Cerebellar nuclear complex (tissue), 1 donor: ENCODE measurements around the gene FKBP2.

Experiments used
- DNase-seq, 2 experiments: peaks; one replicate each; lab custom pipeline; 2025; lab: John Stamatoyannopoulos, UW

FKBP2 gene

DNA sequence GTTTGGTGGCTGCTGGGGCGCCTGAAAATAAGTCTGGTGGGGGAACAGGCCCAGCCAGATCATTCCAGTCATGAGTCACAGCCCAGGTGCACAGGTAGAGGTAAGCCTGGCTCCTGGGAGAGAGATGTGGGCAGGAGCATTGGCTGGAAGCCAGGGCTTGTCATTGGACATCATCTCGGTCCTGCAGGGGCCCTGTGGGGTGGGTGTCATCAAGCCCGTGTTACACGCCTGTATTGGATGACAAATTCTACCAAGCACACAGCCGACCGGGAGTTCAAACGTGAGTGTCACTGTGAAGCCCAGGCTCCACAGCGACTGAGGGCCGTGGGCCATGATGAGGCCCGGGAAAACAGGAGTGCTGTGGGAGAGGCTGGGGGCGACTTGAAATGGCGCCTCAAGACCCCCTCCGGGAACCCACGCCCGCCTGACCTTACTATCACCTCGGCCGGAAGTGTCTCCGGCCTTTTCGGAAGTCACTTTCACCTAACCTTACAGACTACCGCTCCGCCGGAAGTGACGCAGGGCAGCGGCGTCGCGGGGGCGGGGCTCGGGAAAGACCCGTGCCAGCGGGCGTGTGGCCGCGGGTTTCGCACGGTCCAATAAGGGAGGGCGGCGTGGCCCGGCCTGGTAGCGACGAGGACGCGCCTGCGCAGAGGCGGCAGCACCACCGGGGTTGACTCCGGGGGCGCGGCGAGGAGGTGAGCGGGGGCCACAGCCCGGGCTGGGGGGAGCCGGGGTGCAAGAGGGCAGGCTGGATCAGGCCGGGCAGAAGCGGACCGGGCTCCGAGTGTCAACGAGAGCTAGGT is at the start of gene FKBP2:
Gene FKBP2, plus strand, starts transcription at position 661 of the 806 bp plus-strand sequence. CDS start 1,293 bp downstream, outside the sequence.
- peak; percentile 87 to 92 for DNase-seq

GRCh38 chr11:64192434-64192833 is 48.5 kb upstream of the FKBP2 start:
- DNase-seq, result no peak

GRCh38 chr11:64196626-64197025 is 44.3 kb upstream of the FKBP2 start:
- DNase-seq, result no peak

- no peak for DNase-seq
Measured at GRCh38 chr11:64198511-64198910, 42.4 kb upstream of the FKBP2 start.

- no peak for DNase-seq
Measured at GRCh38 chr11:64201543-64201942, 39.4 kb upstream of the FKBP2 start.

GRCh38 chr11:64202992-64203391 is 37.9 kb upstream of the FKBP2 start:
- no peak for DNase-seq

- DNase-seq, result no peak
Measured at GRCh38 chr11:64203421-64204079, 37.3 kb upstream of the FKBP2 start.

DNA sequence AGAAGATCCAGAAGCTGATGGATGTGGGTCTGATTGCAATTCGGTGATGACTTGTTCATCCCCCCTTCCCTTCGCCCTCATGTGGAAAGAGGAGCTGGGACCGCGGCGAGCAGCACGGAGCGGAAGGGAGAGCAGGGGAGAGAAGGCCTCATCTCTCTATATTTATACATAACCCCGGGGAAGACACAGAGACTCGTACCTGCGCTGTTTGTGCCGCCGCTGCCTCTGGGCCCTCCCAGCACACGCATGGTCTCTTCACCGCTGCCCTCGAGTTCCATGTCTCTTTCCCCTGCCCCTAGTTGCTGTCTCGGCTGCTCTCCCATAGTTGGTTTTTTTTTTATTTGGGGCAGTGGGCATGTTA is 36.8 kb upstream of the FKBP2 start:
- DNase-seq, result no peak

DNA sequence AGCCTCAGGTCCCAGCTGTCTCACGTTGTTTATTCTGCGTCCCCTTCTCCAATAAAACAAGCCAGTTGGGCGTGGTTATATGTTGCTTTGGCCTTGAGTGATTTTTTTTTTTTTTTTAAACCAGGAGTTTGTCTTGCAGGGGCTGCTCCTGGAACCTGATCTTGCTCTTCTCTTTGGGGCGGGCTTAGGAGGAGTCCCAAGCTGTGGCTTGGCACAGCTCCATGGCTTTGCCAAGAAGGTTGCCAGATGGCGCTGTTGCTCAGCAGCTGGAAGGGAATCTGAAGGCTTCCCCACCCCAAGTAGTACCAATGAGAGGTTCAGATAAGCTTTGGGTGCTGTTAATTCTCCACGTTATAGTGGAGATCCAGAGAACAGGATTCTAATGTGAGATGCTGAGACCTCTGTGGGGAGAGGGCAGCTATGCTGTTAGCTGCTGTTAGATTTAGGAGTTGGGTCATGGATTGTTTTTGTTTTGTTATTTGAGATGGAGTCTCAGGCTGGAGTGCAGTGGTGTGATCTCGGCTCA is 36.4 kb upstream of the FKBP2 start:
- DNase-seq, result peak in 1 of 2 experiments; percentile 36

GRCh38 chr11:64206457-64207255 is 34.2 kb upstream of the FKBP2 start, which contains the start of gene FERMT3:
FERMT3 (plus strand) TSS chr11:64206721; CDS start chr11:64207365, 644 bp downstream.
- DNase-seq, result no peak

DNA sequence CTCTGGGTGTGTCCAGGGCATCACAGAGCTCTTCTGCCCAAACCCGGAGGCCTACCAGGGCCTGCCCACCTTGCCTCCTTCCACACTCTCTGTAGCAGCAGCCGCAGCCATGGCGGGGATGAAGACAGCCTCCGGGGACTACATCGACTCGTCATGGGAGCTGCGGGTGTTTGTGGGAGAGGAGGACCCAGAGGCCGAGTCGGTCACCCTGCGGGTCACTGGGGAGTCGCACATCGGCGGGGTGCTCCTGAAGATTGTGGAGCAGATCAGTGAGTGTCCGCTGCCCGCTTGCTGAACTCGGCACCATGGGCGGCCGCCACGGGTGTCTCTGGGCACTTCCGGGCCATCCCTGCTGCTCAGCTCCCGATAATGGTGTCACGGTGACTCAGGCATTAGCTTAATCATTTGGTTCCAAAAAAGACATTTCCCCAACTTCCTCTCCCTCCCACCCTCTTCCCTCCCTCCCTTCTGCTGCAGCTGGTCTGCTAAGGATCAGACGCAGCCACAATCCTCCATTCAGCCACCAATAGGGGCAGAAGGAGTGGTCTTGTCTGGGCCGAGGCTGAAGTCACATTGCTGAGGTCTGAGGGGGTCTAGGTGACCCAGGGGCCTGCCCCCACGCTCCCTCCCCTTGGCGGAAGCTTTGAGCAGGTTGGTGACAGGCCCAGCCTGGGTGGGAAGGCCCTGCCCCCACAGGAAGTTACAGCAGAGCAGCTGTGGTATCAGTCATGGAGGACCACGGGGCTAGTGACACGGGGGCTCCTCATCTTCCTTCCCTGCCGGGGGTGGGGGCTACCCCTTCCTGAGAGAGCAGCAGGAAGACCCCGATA is 33.4 kb upstream of the FKBP2 start:
- DNase-seq, result no peak

DNA sequence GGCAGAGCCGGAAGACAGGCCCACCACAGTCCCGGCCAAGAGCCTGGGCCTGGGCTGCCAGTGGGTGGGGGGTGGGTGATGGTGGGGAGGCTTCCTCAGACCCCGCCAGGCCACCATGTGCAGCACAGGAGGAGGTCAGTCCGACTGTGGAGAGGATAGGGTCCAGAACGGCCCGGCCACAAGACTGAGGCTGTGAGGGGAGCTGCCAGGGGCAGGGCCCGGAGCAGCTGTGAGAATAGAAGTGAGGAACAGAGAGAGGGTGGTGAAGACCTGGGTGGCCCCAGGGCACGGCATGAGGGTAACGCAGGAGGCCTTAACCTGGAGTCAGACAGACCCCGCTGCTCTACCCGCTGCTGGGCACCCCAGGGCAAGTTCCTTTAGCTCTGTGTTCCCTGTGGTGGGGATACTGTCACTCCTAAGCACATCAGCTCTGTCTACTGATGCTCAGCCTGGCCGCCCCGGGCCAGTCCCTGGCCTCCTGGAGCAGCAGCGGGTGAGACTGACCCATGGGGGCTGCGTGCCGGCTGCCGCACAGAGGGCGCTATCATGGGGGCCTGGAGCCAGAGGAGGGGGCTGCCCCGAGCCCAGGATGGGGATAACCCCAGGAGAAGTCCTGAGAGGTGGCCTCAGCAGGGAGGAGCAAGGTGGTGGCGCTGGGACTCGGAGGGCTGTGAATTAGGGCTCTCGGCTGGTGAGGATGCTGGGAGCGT is 32.7 kb upstream of the FKBP2 start:
- DNase-seq, result no peak

GRCh38 chr11:64208796-64209562 is 31.9 kb upstream of the FKBP2 start:
- no peak for DNase-seq

- DNase-seq, result no peak
Measured at GRCh38 chr11:64209563-64209843, 31.4 kb upstream of the FKBP2 start.

DNA sequence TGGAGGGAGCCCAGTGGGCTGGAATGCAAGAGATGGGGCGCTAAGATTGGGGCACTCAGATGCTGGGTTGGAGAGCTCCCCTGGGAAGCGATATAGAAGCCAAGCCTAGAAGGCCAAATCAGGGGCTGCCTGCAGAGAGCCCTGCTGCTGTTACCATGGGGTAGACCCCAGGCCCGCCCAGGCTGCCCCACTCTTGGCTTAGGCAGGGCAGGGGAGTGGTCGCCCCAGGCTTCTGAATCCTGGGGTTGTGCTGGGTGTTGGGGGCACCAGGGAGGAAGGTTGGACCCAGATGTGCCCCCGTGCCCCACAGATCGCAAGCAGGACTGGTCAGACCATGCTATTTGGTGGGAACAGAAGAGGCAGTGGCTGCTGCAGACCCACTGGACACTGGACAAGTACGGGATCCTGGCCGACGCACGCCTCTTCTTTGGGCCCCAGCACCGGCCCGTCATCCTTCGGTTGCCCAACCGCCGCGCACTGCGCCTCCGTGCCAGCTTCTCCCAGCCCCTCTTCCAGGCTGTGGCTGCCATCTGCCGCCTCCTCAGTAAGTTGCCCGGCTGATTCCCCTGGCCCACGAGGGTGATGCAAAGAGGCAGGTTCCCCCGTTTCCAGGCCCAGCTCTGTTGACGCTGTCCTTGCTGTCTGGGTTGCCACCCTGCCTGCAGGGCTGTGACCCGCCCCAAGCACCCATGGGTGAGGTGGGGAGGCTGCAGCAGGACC is 30.4 kb upstream of the FKBP2 start:
- peak in 1 of 2 experiments; percentile 34 for DNase-seq

GRCh38 chr11:64211181-64211872 is 29.6 kb upstream of the FKBP2 start:
- no peak for DNase-seq

DNA sequence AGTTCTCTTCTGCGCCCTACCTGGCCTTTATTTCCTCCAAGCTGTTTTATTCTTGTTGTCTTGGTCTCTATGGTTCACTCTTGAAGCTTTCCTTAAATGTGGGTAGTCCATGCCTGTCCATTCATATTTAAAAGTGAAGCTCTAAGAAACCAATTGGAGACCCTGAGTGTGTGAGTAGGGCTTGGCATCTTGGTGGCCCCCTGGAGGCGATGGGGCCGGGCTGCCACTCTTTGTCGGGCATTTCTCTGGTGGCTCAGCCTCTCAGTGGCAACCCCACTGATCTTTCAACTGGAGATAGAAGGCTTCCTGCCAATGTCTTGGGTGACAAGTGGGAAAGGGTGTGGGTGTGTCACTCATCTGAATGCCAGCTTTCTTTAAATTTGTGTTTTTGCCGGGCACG is 24.0 kb upstream of the FKBP2 start:
- DNase-seq, result no peak

DNA sequence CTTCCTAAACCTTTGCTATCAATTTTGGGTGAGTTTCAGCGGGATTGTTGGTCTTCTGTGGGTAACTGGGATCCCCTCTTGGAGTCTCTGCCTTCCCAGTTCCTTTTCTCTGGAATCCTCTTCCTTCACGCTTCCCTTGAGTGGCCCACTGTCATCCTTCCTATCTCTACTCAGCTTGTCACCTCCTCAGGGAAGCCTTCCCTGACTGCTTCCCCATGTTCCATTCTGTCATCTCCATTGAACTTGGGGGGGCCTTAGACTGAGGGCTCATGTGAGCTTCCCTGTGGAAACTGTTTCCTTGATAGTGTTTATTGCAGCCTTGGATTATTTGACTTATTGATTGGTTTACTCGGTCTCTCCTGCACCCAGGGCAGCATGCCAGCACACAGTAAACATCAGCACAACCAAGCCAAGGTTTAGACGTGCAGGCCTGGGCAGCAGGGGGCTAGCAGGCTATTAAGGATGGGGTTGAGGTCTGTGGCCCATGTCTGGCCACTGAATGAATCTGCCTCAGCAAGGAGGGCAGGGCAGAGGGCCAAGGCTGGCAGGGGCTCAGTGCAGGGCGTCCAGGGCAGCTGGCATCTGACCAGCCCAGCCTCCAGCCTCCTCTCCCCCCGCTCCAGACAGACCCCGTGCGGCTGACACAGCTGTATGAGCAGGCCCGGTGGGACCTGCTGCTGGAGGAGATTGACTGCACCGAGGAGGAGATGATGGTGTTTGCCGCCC is 22.1 kb upstream of the FKBP2 start:
- no peak for DNase-seq
